Measurements from ENCODE around the gene C8A.

The C8A gene

DNA sequence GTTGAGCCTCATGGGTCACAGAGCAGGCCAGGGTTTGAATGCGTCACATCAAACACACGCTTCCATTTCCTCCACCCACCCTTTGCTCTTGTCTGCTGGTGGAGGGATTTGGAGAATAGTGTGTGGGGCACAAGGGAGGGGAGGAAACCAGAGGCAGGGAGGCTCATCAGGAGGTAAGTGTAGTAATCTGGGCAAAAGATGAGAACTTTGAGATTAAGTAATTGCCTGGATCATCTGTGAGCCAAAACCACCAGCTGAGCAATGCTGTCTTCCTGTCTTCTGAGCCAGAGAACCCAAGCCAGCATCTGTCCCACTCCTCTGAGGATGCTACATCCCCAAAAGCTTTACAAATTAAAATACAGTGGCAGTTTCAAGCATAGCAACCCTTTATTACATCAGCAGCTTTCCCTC lies 66.0 kb downstream of the C8A start:
- TF ChIP-seq, protein P1, sequence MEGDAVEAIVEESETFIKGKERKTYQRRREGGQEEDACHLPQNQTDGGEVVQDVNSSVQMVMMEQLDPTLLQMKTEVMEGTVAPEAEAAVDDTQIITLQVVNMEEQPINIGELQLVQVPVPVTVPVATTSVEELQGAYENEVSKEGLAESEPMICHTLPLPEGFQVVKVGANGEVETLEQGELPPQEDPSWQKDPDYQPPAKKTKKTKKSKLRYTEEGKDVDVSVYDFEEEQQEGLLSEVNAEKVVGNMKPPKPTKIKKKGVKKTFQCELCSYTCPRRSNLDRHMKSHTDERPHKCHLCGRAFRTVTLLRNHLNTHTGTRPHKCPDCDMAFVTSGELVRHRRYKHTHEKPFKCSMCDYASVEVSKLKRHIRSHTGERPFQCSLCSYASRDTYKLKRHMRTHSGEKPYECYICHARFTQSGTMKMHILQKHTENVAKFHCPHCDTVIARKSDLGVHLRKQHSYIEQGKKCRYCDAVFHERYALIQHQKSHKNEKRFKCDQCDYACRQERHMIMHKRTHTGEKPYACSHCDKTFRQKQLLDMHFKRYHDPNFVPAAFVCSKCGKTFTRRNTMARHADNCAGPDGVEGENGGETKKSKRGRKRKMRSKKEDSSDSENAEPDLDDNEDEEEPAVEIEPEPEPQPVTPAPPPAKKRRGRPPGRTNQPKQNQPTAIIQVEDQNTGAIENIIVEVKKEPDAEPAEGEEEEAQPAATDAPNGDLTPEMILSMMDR (IDR thresholded peaks at IDR 0.05; ENCODE audit: insufficient read depth, low read depth, low read length, missing control alignments), result no peak
- no peak for DNase-seq (ENCODE audit: low read depth)
- H3K4me3 ChIP-seq (ENCODE audit: low read length), result no peak overlapping the region

DNA sequence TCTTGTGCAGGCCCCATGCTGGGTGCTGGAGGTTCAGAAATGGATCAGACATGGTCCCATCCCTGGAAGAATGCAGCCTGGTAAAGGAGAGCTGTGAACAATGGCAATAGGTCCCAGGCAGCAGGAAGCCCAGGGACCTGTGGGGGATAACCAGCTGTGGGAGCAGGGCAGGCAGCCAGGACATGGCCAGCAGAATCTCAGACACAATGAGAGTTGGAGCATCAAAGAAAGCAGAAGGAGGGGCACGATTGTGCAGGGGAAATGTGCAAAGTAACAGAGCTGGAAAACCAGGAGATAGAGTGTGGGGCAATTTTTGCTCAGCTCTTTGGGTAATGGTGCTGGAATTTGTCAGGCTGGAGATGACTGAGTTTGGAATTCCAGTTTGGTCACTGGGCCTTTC lies 66.9 kb downstream of the C8A start:
- TF ChIP-seq, protein P1 (IDR thresholded peaks at IDR 0.05; ENCODE audit: insufficient read depth, low read depth, low read length, missing control alignments), result no peak
- DNase-seq (ENCODE audit: low read depth), result no peak
- H3K4me3 ChIP-seq (ENCODE audit: low read length), result no peak overlapping the region

DNA sequence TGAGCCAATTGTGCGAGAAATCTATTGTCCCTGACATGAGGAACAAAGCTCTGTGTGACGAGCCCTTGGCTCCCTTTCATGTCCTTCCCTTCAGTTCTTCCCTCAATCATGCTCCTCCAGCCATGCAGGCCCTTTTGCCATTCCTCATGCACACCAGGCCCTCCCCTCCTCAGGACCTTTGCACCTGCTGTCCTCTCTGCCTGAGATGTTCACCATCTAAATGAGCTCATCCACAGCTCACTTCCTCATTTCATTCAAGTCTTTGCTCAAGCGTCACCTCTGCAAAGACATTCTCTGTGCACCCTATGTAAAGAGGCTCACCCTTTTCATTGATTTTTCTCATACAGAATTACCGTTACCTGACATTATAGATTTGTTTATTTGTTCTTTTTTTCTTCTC lies 67.5 kb downstream of the C8A start:
- DNase-seq (ENCODE audit: low read depth), result no peak
- no peak overlapping the region for H3K4me3 ChIP-seq (ENCODE audit: low read length)
- TF ChIP-seq, protein P1 (IDR thresholded peaks at IDR 0.05; ENCODE audit: insufficient read depth, low read depth, low read length, missing control alignments), result no peak

DNA sequence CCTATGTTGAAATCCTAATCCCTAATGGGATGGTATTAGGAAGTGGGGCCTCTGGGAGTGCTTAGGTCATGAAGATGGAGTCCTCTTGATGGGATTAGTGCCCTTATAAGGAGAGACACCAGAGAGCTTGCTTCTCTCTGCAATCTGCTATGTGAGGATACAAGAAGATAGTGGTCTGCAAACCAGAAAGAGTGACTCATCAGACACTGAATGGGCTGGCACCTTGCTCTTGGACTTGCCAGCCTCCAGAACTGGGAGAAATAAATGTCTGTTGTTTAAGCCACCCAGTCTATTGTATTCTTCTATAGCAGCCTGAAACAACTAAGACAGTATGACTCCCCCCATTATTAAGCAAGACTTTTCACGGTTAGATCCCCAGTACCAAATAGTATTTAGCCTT lies 67.9 kb downstream of the C8A start:
- H3K4me3 ChIP-seq (ENCODE audit: low read length), result no peak overlapping the region
- no peak for DNase-seq (ENCODE audit: low read depth)
- TF ChIP-seq, protein P1 (IDR thresholded peaks at IDR 0.05; ENCODE audit: insufficient read depth, low read depth, low read length, missing control alignments), result no peak

DNA sequence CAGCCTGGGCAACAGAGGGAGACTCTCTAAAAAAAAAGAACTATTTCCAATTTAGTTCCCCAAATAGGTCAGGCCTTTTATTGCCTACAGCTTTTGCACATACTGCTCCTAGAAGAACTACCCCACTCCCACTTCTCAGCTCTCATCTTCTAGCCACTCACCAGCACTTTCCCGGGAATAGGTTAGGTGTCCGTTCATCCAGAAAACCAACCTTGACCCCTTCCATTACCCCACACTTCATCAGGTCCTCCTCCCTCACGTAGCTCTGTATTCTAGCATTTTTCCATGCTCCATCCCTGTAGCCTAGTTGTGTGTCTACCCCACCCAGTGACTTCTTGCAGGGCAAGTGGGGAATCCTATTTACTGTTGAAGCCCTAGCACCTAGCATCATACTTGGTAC lies 68.6 kb downstream of the C8A start:
- DNase-seq (ENCODE audit: low read depth), result no peak
- H3K4me3 ChIP-seq (ENCODE audit: low read length), result no peak overlapping the region
- TF ChIP-seq, protein P1 (IDR thresholded peaks at IDR 0.05; ENCODE audit: insufficient read depth, low read depth, low read length, missing control alignments), result no peak

DNA sequence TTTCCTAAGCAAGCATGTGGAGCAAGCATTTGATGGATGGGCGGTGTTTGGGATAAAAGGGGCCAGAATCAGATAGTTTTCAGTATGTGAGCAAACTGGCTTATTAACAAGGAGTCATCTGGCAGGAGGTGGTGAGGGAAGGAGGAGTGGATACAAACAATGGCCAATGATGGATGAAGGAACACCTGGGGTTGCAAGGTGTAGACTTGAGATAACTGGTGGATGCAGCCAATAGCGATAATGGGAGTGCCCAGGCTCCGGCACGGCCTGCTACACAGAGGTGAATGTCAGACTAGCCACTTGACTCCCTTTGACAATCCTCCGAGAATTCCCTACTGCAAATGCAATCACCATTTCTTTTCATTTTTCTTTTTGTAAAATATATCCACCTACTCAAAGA lies 69.5 kb downstream of the C8A start:
- H3K4me3 ChIP-seq (ENCODE audit: low read length), result no peak overlapping the region
- TF ChIP-seq, protein P1 (IDR thresholded peaks at IDR 0.05; ENCODE audit: insufficient read depth, low read depth, low read length, missing control alignments), result no peak
- no peak for DNase-seq (ENCODE audit: low read depth)

DNA sequence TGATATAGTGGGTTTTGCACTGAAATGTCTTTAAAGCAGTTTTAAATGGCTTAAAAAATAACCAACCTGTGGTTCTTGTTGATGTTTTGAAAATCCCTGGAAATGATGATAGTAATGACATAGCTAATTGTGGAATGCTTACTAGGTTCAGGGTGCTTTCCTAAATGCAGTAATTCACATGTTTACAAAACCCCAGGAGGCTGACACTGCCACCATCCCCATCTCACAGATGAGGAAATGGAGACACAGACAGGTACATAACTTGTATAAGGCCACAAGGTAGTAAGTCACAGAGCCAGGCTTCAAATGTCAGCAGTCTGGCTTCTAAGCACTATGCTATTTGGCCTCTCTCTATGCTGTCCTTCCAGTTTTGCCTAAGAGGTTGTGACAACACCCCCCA lies 70.6 kb downstream of the C8A start:
- H3K4me3 ChIP-seq (ENCODE audit: low read length), result no peak overlapping the region
- no peak for DNase-seq (ENCODE audit: low read depth)
- TF ChIP-seq, protein P1 (IDR thresholded peaks at IDR 0.05; ENCODE audit: insufficient read depth, low read depth, low read length, missing control alignments), result no peak

All from epithelial cell of esophagus (primary cell).